Activated CD4-positive, alpha-beta T cell treated with anti-CD3 and anti-CD28 coated beads, Interleukin-2, amount 50 U/mL, for 48 hours (primary cell): ENCODE data around the gene IL3RA.
"Not testable (repeated sequence)": the region's sequence is repeated elsewhere in the genome, so short reads cannot be mapped to it uniquely, and the experiment has no call there.

ENCODE experiments used
- DNase-seq, 2 experiments: peaks; one replicate each; pipeline ENCODE4 v3.0.0-alpha.2; 2020

Gene IL3RA

GRCh38 chrX:1332433-1332832 lies 4.2 kb upstream of the IL3RA start:
- DNase-seq, result not testable (repeated sequence)

- DNase-seq, result no peak
Observed at GRCh38 chrX:1334854-1335253, 1.7 kb upstream of the IL3RA start.

- no peak for DNase-seq
Observed at GRCh38 chrX:1336948-1337779, 579 bp downstream of the IL3RA start.

- DNase-seq, result no peak
Observed at GRCh38 chrX:1341545-1342184, 5.1 kb downstream of the IL3RA start.

- DNase-seq, result not testable (repeated sequence)
Observed at GRCh38 chrX:1349606-1350005, 13.0 kb downstream of the IL3RA start.

- no peak for DNase-seq
Observed at GRCh38 chrX:1351981-1352714, 15.6 kb downstream of the IL3RA start.

- no peak for DNase-seq
Observed at GRCh38 chrX:1354036-1355019, 17.7 kb downstream of the IL3RA start.

- DNase-seq, result no peak
Observed at GRCh38 chrX:1355131-1356046, 18.8 kb downstream of the IL3RA start.

GRCh38 chrX:1357993-1358392 lies 21.4 kb downstream of the IL3RA start:
- no peak for DNase-seq

- no peak for DNase-seq
Observed at GRCh38 chrX:1358793-1359476, 22.4 kb downstream of the IL3RA start.

GRCh38 chrX:1359477-1359873 lies 22.9 kb downstream of the IL3RA start:
- DNase-seq, result no peak

GRCh38 chrX:1360171-1360570 lies 23.6 kb downstream of the IL3RA start:
- DNase-seq, result no peak

GRCh38 chrX:1361275-1361674 lies 24.7 kb downstream of the IL3RA start:
- no peak for DNase-seq

GRCh38 chrX:1361910-1362309 lies 25.3 kb downstream of the IL3RA start:
- no peak for DNase-seq

GRCh38 chrX:1366363-1366762 lies 29.8 kb downstream of the IL3RA start:
- not testable (repeated sequence) for DNase-seq

GRCh38 chrX:1368385-1368698 lies 31.8 kb downstream of the IL3RA start:
- no peak for DNase-seq

- no peak for DNase-seq
Observed at GRCh38 chrX:1378306-1378759, 41.7 kb downstream of the IL3RA start.

- DNase-seq, result no peak
Observed at GRCh38 chrX:1380672-1381233, 44.2 kb downstream of the IL3RA start.

- DNase-seq, result no peak
Observed at GRCh38 chrX:1384658-1385252, 48.2 kb downstream of the IL3RA start.
